A549 (cell line): ENCODE results near the gene NAB1. TPM values are rescaled to one million over a fixed set of nuclear protein-coding genes. Genes with fewer than 3 reads are reported as not detected.

Source experiments
- ATAC-seq, 2 experiments: fragments of 200-7000 bp in 1 of 2; fragments of >200 bp in 1 of 2; cut with Nextera tagmentation in 1 of 2; cut with Tn5 transposase in 1 of 2; 3 replicates each; pipeline versions ENCODE4 v1.8.0 to v1.9.1; 2018 to 2020; ENCODE audit warnings: mild to moderate bottlenecking in 1 of 2, moderate library complexity in 1 of 2
- CTCF ChIA-PET: fragments of 300-600 bp; sonication (Branson Sonifier 250); formaldehyde crosslinking; extraction: SDS; loops from one replicate; lab custom pipeline; 2021; ENCODE audit warnings: antibody characterized with exemption, inconsistent platforms; lab: Yijun Ruan, JAX
- POLR2A ChIA-PET: fragments of 350-600 bp; formaldehyde crosslinking; extraction: SDS; loops from one replicate; lab custom pipeline; 2021; ENCODE audit warnings: antibody characterized with exemption, inconsistent platforms; lab: Yijun Ruan, JAX
- DNase-seq, 2 experiments: peaks; one replicate each; pipeline versions ENCODE4 v3.0.0 to v3.0.0-alpha.2; 2011 to 2016; ENCODE audit warnings: low read depth in 1 of 2, low spot score in 1 of 2
- FAIRE-seq: peaks from 2 replicates; lab custom pipeline; 2011; peaks lifted over from hg19 to GRCh38; lab: Jason Lieb, UNC
- H3K27ac ChIP-seq, 2 experiments: fragments of >200 bp; sonication (Bioruptor Twin); formaldehyde crosslinking; 3 replicates each; pipeline ENCODE4 v1.5.1; 2016 to 2017
- H3K4me1 ChIP-seq: fragments of >200 bp; sonication (Bioruptor Twin); formaldehyde crosslinking; 3 replicates; pipeline ENCODE4 v1.6.1; 2016
- H3K4me2 ChIP-seq: fragments of >200 bp; sonication (Bioruptor Twin); formaldehyde crosslinking; 3 replicates; pipeline ENCODE4 v1.6.1; 2016
- H3K4me3 ChIP-seq: fragments of >200 bp; sonication (Bioruptor Twin); formaldehyde crosslinking; 3 replicates; pipeline ENCODE4 v1.5.1; 2016
- H3K9me3 ChIP-seq: fragments of >200 bp; sonication (Bioruptor Twin); formaldehyde crosslinking; 3 replicates; pipeline ENCODE4 v1.6.1; 2016
- BCL3 ChIP-seq: fragments of >200 bp; sonication (Bioruptor Twin); formaldehyde crosslinking; IDR thresholded peaks from 3 replicates; pipeline ENCODE4 v1.6.1; 2016
- BHLHE40 ChIP-seq: IDR thresholded peaks from 2 replicates; pipeline ENCODE4 v1.6.1; 2012; ENCODE audit warnings: low read depth, low read length, inconsistent platforms
- CBX8 ChIP-seq: fragments of 200-600 bp; sonication (generic); IDR thresholded peaks from 2 replicates; pipeline ENCODE4 v1.6.1; 2016
- CEBPB ChIP-seq, 2 experiments: fragments of >200 bp in 1 of 2; sonication (Bioruptor Twin) in 1 of 2; formaldehyde crosslinking in 1 of 2; IDR thresholded peaks; 2 replicates each; pipeline ENCODE4 v1.6.1; 2012 to 2016
- ELK1 ChIP-seq: fragments of 150-350 bp; IDR thresholded peaks from 2 replicates; pipeline ENCODE4 v1.6.1; 2014; ENCODE audit warnings: low read depth, mild to moderate bottlenecking, low read length
- EP300 ChIP-seq, 2 experiments: fragments of >200 bp; sonication (Bioruptor Twin); formaldehyde crosslinking; IDR thresholded peaks; 2 replicates in 1 of 2; 3 replicates in 1 of 2; pipeline ENCODE4 v1.6.1; 2016 to 2017
- FOSB ChIP-seq: fragments of 250-450 bp; sonication (Bioruptor Pico); IDR thresholded peaks from 2 replicates; pipeline ENCODE4 v1.5.0; 2020; ENCODE audit warnings: mild to moderate bottlenecking, moderate library complexity
- FOSL2 ChIP-seq, 2 experiments: fragments of 450-650 bp in 1 of 2; fragments of >200 bp in 1 of 2; sonication (Bioruptor Twin) in 1 of 2; formaldehyde crosslinking; IDR thresholded peaks; 2 replicates each; pipeline versions ENCODE4 v1.5.0 to v1.6.1; 2016 to 2020; ENCODE audit warnings: mild to moderate bottlenecking in 1 of 2, moderate library complexity in 1 of 2
- GATA3 ChIP-seq: IDR thresholded peaks from 2 replicates; pipeline ENCODE4 v1.6.1; 2012; ENCODE audit warnings: borderline replicate concordance
- HOXA7 ChIP-seq: fragments of 250-450 bp; sonication (Bioruptor Pico); IDR thresholded peaks from 2 replicates; pipeline ENCODE4 v1.5.0; 2020; ENCODE audit warnings: mild to moderate bottlenecking, moderate library complexity
- HOXB13 ChIP-seq: fragments of 250-450 bp; sonication (Bioruptor Pico); IDR thresholded peaks from 2 replicates; pipeline ENCODE4 v1.5.0; 2020; ENCODE audit warnings: low read depth, mild to moderate bottlenecking, moderate library complexity
- HOXB5 ChIP-seq: fragments of 250-450 bp; sonication (Bioruptor Pico); IDR thresholded peaks from 2 replicates; pipeline ENCODE4 v1.5.0; 2020; ENCODE audit warnings: mild to moderate bottlenecking, moderate library complexity
- JUN ChIP-seq, 2 experiments: fragments of >200 bp; sonication (Bioruptor Twin); formaldehyde crosslinking; IDR thresholded peaks; 2 replicates in 1 of 2; 3 replicates in 1 of 2; pipeline ENCODE4 v1.6.1; 2016 to 2017
- JUNB ChIP-seq: fragments of >200 bp; sonication (Bioruptor Twin); formaldehyde crosslinking; IDR thresholded peaks from 2 replicates; pipeline ENCODE4 v1.6.1; 2016
- KDM1A ChIP-seq: fragments of 200-600 bp; sonication (generic); IDR thresholded peaks from 2 replicates; pipeline ENCODE4 v1.6.1; 2016; ENCODE audit warnings: low read depth, mild to moderate bottlenecking
- RFX5 ChIP-seq: fragments of 450-650 bp; IDR thresholded peaks from 2 replicates; pipeline ENCODE4 v1.7.1; 2014; ENCODE audit warnings: antibody characterized with exemption, mild to moderate bottlenecking, moderate library complexity
- RNF2 ChIP-seq: fragments of 200-600 bp; sonication (generic); IDR thresholded peaks from 2 replicates; pipeline ENCODE4 v1.6.1; 2016; ENCODE audit warnings: low read depth, mild to moderate bottlenecking, antibody characterized with exemption, moderate library complexity, borderline replicate concordance
- SMC3 ChIP-seq: fragments of >200 bp; sonication (Bioruptor Twin); formaldehyde crosslinking; IDR thresholded peaks from 3 replicates; pipeline ENCODE4 v1.6.1; 2018; ENCODE audit warnings: inconsistent platforms
- SREBF2 ChIP-seq: fragments of 450-650 bp; IDR thresholded peaks from 2 replicates; pipeline ENCODE4 v1.6.1; 2014; ENCODE audit warnings: mild to moderate bottlenecking, moderate library complexity
- TFCP2L1 ChIP-seq: fragments of 250-450 bp; sonication (Bioruptor Pico); IDR thresholded peaks from 2 replicates; pipeline ENCODE4 v1.5.0; 2021; ENCODE audit warnings: mild to moderate bottlenecking
- ZC3H11A ChIP-seq: fragments of 450-650 bp; IDR thresholded peaks from 2 replicates; pipeline ENCODE4 v1.6.1; 2014; ENCODE audit warnings: antibody characterized with exemption, mild to moderate bottlenecking
- ZFP36 ChIP-seq: fragments of 450-650 bp; IDR thresholded peaks from 2 replicates; pipeline ENCODE4 v1.6.1; 2014; ENCODE audit warnings: borderline replicate concordance; ENCODE audit not compliant: partially characterized antibody
- WGBS: methylation state at CpG from one replicate; pipeline ENCODE4 v1.1.6; 2017; ENCODE audit errors: missing lambda C conversion rate; 5-methylcytosine and 5-hydroxymethylcytosine counted together
- polyA plus RNA-seq, 4 experiments: library from polyadenylated mRNA; depleted of rRNA in 3 of 4; stranded (reverse); fragments of >200 nt; fragmentation: RNase III in 1 of 4; extraction: RNeasy Plus Mini Kit Qiagen cat#74134 plus additional on column Dnase treatment in 1 of 4; gene quantifications; 2 replicates in 3 of 4; 3 replicates in 1 of 4; pipeline ENCODE4 v1.2.3, GENCODE V29; 2011 to 2017
- TF ChIP-seq, protein P1 (sequence below): IDR thresholded peaks from 2 replicates; pipeline ENCODE4 v1.6.1; 2012
- TF ChIP-seq, protein P2 (sequence below): fragments of 250-450 bp; sonication (Bioruptor Pico); IDR thresholded peaks from 2 replicates; pipeline ENCODE4 v1.5.0; 2021; ENCODE audit warnings: mild to moderate bottlenecking, moderate library complexity, borderline replicate concordance
- TF ChIP-seq, protein P3 (sequence below): fragments of 250-450 bp; sonication (Bioruptor Pico); IDR thresholded peaks from 2 replicates; pipeline ENCODE4 v1.5.0; 2020; ENCODE audit warnings: low read depth, mild to moderate bottlenecking, moderate library complexity

The NAB1 gene
- polyA plus RNA-seq, 2 of the 4 experiments (the other 2 are of a cell fraction), result 37.6 to 67.3 TPM

GRCh38 chr2:190636361-190636760 lies 12.5 kb upstream of the NAB1 start:
- ATAC-seq (peak; percentile 56 to 62; a peak in 4 of 6 replicates), FAIRE-seq (no peak), DNase-seq (peak; percentile 24 to 72)
- Histone ChIP-seq H3K4me2 (peak overlapping the region; percentile 58), H3K9me3 (no peaks in the 10 kb centered on the region), H3K27ac (peak overlapping the region; percentile 78 to 85), H3K4me1 (peaks cover 57% of the 10 kb centered on the region), H3K4me3 (no peak overlapping the region)
- peak; percentile 72 to 88 for TF ChIP-seq CEBPB (IDR thresholded peaks at IDR 0.05)
- peak in 1 of 2 experiments; percentile 45; a peak in 1 of 5 replicates for TF ChIP-seq EP300 (IDR thresholded peaks at IDR 0.05)
- no peak for TF ChIP-seq JUN (IDR thresholded peaks at IDR 0.05)
- TF ChIP-seq JUNB, result peak; percentile 74
- TF ChIP-seq FOSL2 (IDR thresholded peaks at IDR 0.05), result peak; percentile 58; the same call in 1 of the 2 replicates
- peak; percentile 90 for TF ChIP-seq FOSL2 (CRISPR knock-in tag; IDR thresholded peaks at IDR 0.05)
- no peak for TF ChIP-seq RNF2
- no peak for TF ChIP-seq ELK1
- TF ChIP-seq HOXB13 (CRISPR knock-in tag), result no peak
- TF ChIP-seq ZFP36, result no peak
- no peak for TF ChIP-seq TFCP2L1
- TF ChIP-seq, protein P1, sequence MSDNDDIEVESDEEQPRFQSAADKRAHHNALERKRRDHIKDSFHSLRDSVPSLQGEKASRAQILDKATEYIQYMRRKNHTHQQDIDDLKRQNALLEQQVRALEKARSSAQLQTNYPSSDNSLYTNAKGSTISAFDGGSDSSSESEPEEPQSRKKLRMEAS, result 0 out of 2 replicates have a peak, but pooled peaks have one; percentile 17
- POLR2A ChIA-PET, result interaction anchor here (1.2 kb wide), 1 partner anchor 11 kb away, joined by 4 read pairs; no protein-coding TSS in a partner anchor
- WGBS, result 16% methylated on average over 3 of the region's 3 CpGs
- CTCF ChIA-PET, result interaction anchor here (0.8 to 1.1 kb wide), 2 partner anchors 20 to 45 kb away, joined by 3 read pairs; no protein-coding TSS in a partner anchor

- Histone ChIP-seq H3K9me3 (no peaks in the 10 kb centered on the region), H3K4me3 (no peak overlapping the region), H3K4me1 (peaks cover 66% of the 10 kb centered on the region), H3K4me2 (peak overlapping the region; percentile 58), H3K27ac (peak overlapping the region; percentile 78 to 85)
- DNase-seq (peak in 1 of 2 experiments; percentile 49), ATAC-seq (peak; percentile 52 to 69), FAIRE-seq (no peak)
- WGBS, result 60% methylated on average over 1 of the region's 1 CpG
- TF ChIP-seq ZFP36 (no peak), BHLHE40 (no peak), SREBF2 (no peak), HOXA7 (CRISPR knock-in tag) (no peak), SMC3 (no peak), CBX8 (no peak), HOXB5 (CRISPR knock-in tag) (no peak), FOSL2 (IDR thresholded peaks at IDR 0.05) (no peak), FOSL2 (CRISPR knock-in tag; IDR thresholded peaks at IDR 0.05) (no peak), RFX5 (no peak), FOSB (CRISPR knock-in tag) (no peak), BCL3 (no peak), ZC3H11A (no peak), GATA3 (no peak), KDM1A (no peak)
- TF ChIP-seq, protein P2, sequence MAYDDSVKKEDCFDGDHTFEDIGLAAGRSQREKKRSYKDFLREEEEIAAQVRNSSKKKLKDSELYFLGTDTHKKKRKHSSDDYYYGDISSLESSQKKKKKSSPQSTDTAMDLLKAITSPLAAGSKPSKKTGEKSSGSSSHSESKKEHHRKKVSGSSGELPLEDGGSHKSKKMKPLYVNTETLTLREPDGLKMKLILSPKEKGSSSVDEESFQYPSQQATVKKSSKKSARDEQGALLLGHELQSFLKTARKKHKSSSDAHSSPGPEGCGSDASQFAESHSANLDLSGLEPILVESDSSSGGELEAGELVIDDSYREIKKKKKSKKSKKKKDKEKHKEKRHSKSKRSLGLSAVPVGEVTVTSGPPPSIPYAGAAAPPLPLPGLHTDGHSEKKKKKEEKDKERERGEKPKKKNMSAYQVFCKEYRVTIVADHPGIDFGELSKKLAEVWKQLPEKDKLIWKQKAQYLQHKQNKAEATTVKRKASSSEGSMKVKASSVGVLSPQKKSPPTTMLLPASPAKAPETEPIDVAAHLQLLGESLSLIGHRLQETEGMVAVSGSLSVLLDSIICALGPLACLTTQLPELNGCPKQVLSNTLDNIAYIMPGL (CRISPR knock-in tag), result no peak
- TF ChIP-seq, protein P3, sequence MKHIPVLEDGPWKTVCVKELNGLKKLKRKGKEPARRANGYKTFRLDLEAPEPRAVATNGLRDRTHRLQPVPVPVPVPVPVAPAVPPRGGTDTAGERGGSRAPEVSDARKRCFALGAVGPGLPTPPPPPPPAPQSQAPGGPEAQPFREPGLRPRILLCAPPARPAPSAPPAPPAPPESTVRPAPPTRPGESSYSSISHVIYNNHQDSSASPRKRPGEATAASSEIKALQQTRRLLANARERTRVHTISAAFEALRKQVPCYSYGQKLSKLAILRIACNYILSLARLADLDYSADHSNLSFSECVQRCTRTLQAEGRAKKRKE, result no peak
- CTCF ChIA-PET, result no interaction called here
- POLR2A ChIA-PET, result interaction anchor here (1.2 kb wide), 1 partner anchor 10 kb away, joined by 4 read pairs; no protein-coding TSS in a partner anchor
Measured at GRCh38 chr2:190637281-190637734, 11.6 kb upstream of the NAB1 start.
